Gastrocnemius medialis (tissue), 4 donors: ENCODE data around the gene CACNA2D3. TPM values are rescaled to one million over a fixed set of nuclear protein-coding genes. Genes with fewer than 3 reads are reported as not detected.

Source experiments
- ATAC-seq, 2 donors: fragments of 150-250 bp; one replicate each; pipeline ENCODE4 v1.9.1; 2016
- DNase-seq, 2 donors: peaks; one replicate each; pipeline ENCODE4 v3.0.0-alpha.2; 2019
- H3K27ac ChIP-seq, 4 donors: fragments of 200-600 bp; sonication (generic); 1 replicate in 1 of 4; 2 replicates in 3 of 4; pipeline ENCODE4 v1.5.1; 2016 to 2018; ENCODE audit warnings: mild to moderate bottlenecking in 2 of 4, moderate library complexity in 1 of 4
- H3K27me3 ChIP-seq, 3 donors: fragments of 200-600 bp; sonication (generic) in 2 of 3; 1 replicate in 1 of 3; 2 replicates in 2 of 3; pipeline versions ENCODE4 v1.5.1 to v1.6.0; 2016 to 2019; ENCODE audit warnings: mild to moderate bottlenecking in 1 of 3, moderate library complexity in 1 of 3
- H3K36me3 ChIP-seq, 2 donors: fragments of 200-600 bp; sonication (generic) in 1 of 2; one replicate each; pipeline ENCODE4 v1.5.1; 2017 to 2018
- H3K4me1 ChIP-seq, 2 donors: fragments of 200-600 bp; sonication (generic) in 1 of 2; one replicate each; pipeline ENCODE4 v1.5.1; 2016 to 2017; ENCODE audit warnings: mild to moderate bottlenecking in 2 of 2
- H3K4me3 ChIP-seq, 4 donors: fragments of 200-600 bp; sonication (generic) in 3 of 4; 1 replicate in 1 of 4; 2 replicates in 3 of 4; pipeline ENCODE4 v1.5.1; 2016 to 2019; ENCODE audit warnings: mild to moderate bottlenecking in 2 of 4
- H3K9me3 ChIP-seq, 3 donors: fragments of 200-600 bp; sonication (generic) in 2 of 3; 1 replicate in 1 of 3; 2 replicates in 2 of 3; pipeline ENCODE4 v1.5.1; 2016 to 2019
- CTCF ChIP-seq, 5 experiments: fragments of 450-650 bp in 3 of 5; fragments of 200-600 bp in 2 of 5; sonication (generic) in 2 of 5; IDR thresholded peaks in 4 of 5; conservative IDR thresholded peaks in 1 of 5; 1 replicate in 4 of 5; 2 replicates in 1 of 5; pipeline ENCODE4 v1.5.1; 2016 to 2019; ENCODE audit warnings: antibody characterized with exemption in 5 of 5, mild to moderate bottlenecking in 3 of 5, moderate library complexity in 3 of 5
- POLR2A ChIP-seq, 2 donors: fragments of 450-650 bp; IDR thresholded peaks; one replicate each; pipeline ENCODE4 v1.6.1; 2017; ENCODE audit warnings: antibody characterized with exemption in 2 of 2, mild to moderate bottlenecking in 2 of 2, moderate library complexity in 2 of 2
- in situ Hi-C, 4 donors: fragments of 200-750 bp; cut with MboI; loops; one replicate each; pipeline versions ENCODE4 v1.15.0 to v1.8.0; 2017; ENCODE audit warnings: low sequenced_read_pairs in 4 of 4
- intact Hi-C: fragments of 100-400 bp; cut with DNase I; formaldehyde crosslinking; loops from one replicate; pipeline ENCODE4 v1.15.1; 2023; ENCODE audit warnings: low total_unique reads
- total RNA-seq, 4 donors: library from RNA; depleted of rRNA; stranded (reverse); fragments of >200 nt; gene quantifications; one replicate each; pipeline versions ENCODE4 v1.1.0 to v1.2.3, GENCODE V29; 2016

The CACNA2D3 gene
- total RNA-seq, 4 donors from 2014 or later, result 4.7 to 14.4 (median 7.1) TPM

GRCh38 chr3:54366839-54367238, 244.5 kb downstream of the CACNA2D3 start:
- intact Hi-C loops, result no loop called here
- no peak for ATAC-seq
- H3K27ac ChIP-seq, result no peak overlapping the region
- H3K9me3 ChIP-seq, result no peaks in the 10 kb centered on the region
- no peak for DNase-seq
- in situ Hi-C loops, result loop anchor here in 2 of 4 donors (10.0 kb wide), 2 partner anchors 222 to 432 kb away; no protein-coding TSS in a partner anchor
- H3K36me3 ChIP-seq, result no peaks in the 10 kb centered on the region
- no peak overlapping the region for H3K4me3 ChIP-seq
- no peaks in the 10 kb centered on the region for H3K4me1 ChIP-seq
- H3K27me3 ChIP-seq, result no peaks in the 10 kb centered on the region
- TF ChIP-seq CTCF (IDR thresholded peaks at IDR 0.05 in 4 of 5, conservative IDR thresholded peaks at IDR 0.05 in 1 of 5), result no peak
- TF ChIP-seq POLR2A (IDR thresholded peaks at IDR 0.05), result no peak

GRCh38 chr3:54372232-54372631, 249.9 kb downstream of the CACNA2D3 start:
- Histone ChIP-seq H3K27ac (no peak overlapping the region), H3K9me3 (no peaks in the 10 kb centered on the region), H3K27me3 (no peaks in the 10 kb centered on the region), H3K4me3 (no peak overlapping the region), H3K4me1 (no peaks in the 10 kb centered on the region), H3K36me3 (no peaks in the 10 kb centered on the region)
- in situ Hi-C loops, result no loop called here
- TF ChIP-seq CTCF (IDR thresholded peaks at IDR 0.05 in 4 of 5, conservative IDR thresholded peaks at IDR 0.05 in 1 of 5) (no peak), POLR2A (IDR thresholded peaks at IDR 0.05) (no peak)
- ATAC-seq (no peak), DNase-seq (no peak)
- intact Hi-C loops, result no loop called here

GRCh38 chr3:54374214-54374852, 252.0 kb downstream of the CACNA2D3 start:
- intact Hi-C loops (loop anchor here (1.0 kb wide), 1 partner anchor 228 kb away; no protein-coding TSS in a partner anchor), in situ Hi-C loops (no loop called here)
- DNase-seq (no peak), ATAC-seq (peak in 1 of 2 donors; percentile 41)
- Histone ChIP-seq H3K4me3 (no peak overlapping the region), H3K4me1 (peaks cover 0 to 4% of the 10 kb centered on the region in 2 donors), H3K36me3 (no peaks in the 10 kb centered on the region), H3K9me3 (no peaks in the 10 kb centered on the region), H3K27me3 (no peaks in the 10 kb centered on the region), H3K27ac (no peak overlapping the region)
- TF ChIP-seq POLR2A (IDR thresholded peaks at IDR 0.05), result no peak
- TF ChIP-seq CTCF (IDR thresholded peaks at IDR 0.05 in 4 of 5, conservative IDR thresholded peaks at IDR 0.05 in 1 of 5), result peak; percentile 26 to 50 (median 39)

- no peak for ATAC-seq
- no peak for DNase-seq
- H3K27me3 ChIP-seq, result no peaks in the 10 kb centered on the region
- no peak for TF ChIP-seq POLR2A (IDR thresholded peaks at IDR 0.05)
- no peak for TF ChIP-seq CTCF (IDR thresholded peaks at IDR 0.05 in 4 of 5, conservative IDR thresholded peaks at IDR 0.05 in 1 of 5)
- H3K9me3 ChIP-seq, result no peaks in the 10 kb centered on the region
- H3K36me3 ChIP-seq, result no peaks in the 10 kb centered on the region
- peaks cover 0 to 4% of the 10 kb centered on the region in 2 donors for H3K4me1 ChIP-seq
- intact Hi-C loops, result no loop called here
- H3K27ac ChIP-seq, result no peak overlapping the region
- in situ Hi-C loops, result no loop called here
- H3K4me3 ChIP-seq, result no peak overlapping the region
Measured at GRCh38 chr3:54376142-54376807, 253.9 kb downstream of the CACNA2D3 start.
